ENCODE results near the gene ZNF385D.

Gene ZNF385D

GRCh38 chr3:21425715-21426114 is 325.3 kb downstream of the ZNF385D start:
- no peaks in the 10 kb centered on the region for H3K4me1 ChIP-seq (ENCODE audit: insufficient read depth, low read length)
- no peaks in the 10 kb centered on the region for H3K9me3 ChIP-seq (ENCODE audit: low read length)
- H3K4me3 ChIP-seq (ENCODE audit: low read depth in 1 of 2, low read length in 2 of 2), result no peak overlapping the region
- no peak overlapping the region for H3K9ac ChIP-seq (ENCODE audit: low read length)
- no peak overlapping the region for H3K27ac ChIP-seq (ENCODE audit: low read depth, low read length)
- no peaks in the 10 kb centered on the region for H3K36me3 ChIP-seq (ENCODE audit: insufficient read depth, low read length)
- no peaks in the 10 kb centered on the region for H3K27me3 ChIP-seq (ENCODE audit: control insufficient read depth in 1 of 2, insufficient read depth in 2 of 2, low read length in 2 of 2)

GRCh38 chr3:21421096-21421495 is 329.9 kb downstream of the ZNF385D start:
- Histone ChIP-seq H3K9ac (ENCODE audit: low read length) (no peak overlapping the region), H3K27me3 (ENCODE audit: control insufficient read depth in 1 of 2, insufficient read depth in 2 of 2, low read length in 2 of 2) (no peaks in the 10 kb centered on the region), H3K4me1 (ENCODE audit: insufficient read depth, low read length) (no peaks in the 10 kb centered on the region), H3K36me3 (ENCODE audit: insufficient read depth, low read length) (no peaks in the 10 kb centered on the region), H3K9me3 (ENCODE audit: low read length) (no peaks in the 10 kb centered on the region), H3K4me3 (ENCODE audit: low read depth in 1 of 2, low read length in 2 of 2) (no peak overlapping the region), H3K27ac (ENCODE audit: low read depth, low read length) (no peak overlapping the region)

DNA sequence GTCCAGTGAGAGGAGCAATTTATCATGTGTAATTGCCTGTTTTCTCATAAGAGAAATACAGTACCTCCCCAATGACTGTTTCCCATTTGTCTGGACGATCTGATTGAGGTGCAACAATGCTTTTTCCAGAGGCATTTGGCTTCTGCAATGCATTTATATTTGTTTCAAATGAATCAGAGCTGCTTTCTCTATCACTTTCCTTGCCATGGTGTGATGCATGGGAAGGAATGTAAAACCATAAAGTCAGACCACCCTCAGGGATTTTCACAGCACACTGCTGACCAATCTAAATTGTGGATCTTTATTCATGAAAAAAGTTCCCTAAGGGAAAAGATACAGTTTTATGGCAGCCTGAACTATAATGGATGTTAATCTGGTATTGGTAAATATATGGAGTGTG is 333.0 kb downstream of the ZNF385D start:
- H3K9ac ChIP-seq (ENCODE audit: low read length), result no peak overlapping the region
- no peaks in the 10 kb centered on the region for H3K9me3 ChIP-seq (ENCODE audit: low read length)
- H3K4me1 ChIP-seq (ENCODE audit: insufficient read depth, low read length), result no peaks in the 10 kb centered on the region
- no peak overlapping the region for H3K4me3 ChIP-seq (ENCODE audit: low read depth in 1 of 2, low read length in 2 of 2)
- H3K27me3 ChIP-seq (ENCODE audit: control insufficient read depth in 1 of 2, insufficient read depth in 2 of 2, low read length in 2 of 2), result no peaks in the 10 kb centered on the region
- H3K36me3 ChIP-seq (ENCODE audit: insufficient read depth, low read length), result no peaks in the 10 kb centered on the region
- no peak overlapping the region for H3K27ac ChIP-seq (ENCODE audit: low read depth, low read length)

DNA sequence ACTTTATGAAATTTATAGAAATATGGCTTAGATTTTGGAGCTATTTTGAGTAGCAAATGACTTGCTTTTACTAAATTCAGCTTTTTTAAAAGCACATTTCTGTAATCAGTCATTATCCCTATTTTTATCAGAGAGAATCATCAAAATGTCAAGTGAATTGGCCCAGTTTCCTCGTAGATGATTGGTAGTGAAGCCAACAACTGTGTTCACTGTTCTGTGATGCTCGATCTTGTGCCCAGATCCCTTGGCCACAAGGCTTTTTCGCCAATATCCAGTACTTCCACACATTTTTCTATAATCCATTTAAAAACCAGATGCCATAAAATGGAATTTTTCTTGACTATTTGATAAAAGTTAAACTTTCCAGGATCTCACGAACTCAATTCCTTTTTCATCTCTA is 336.5 kb downstream of the ZNF385D start:
- H3K27ac ChIP-seq (ENCODE audit: low read depth, low read length), result no peak overlapping the region

DNA sequence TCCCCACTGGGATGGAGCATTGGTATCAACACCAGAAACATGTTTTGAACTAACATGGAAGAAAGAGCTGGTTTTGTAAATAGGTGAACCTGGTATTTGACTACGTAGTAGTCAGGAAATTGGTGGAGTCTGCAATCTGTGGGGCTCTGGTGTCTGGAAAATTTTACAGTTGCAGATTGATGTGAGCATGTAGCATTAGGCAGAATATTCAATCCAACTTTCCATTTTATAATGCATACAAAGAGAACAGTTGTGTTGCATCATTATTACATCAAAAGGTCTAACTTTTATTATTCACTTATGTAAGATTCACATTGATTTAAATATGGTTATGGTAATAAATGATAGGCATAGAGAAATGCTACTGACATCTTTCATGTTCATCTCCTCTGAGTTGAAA is 340.0 kb downstream of the ZNF385D start:
- Histone ChIP-seq H3K4me1 (ENCODE audit: insufficient read depth, low read length) (no peaks in the 10 kb centered on the region), H3K27ac (ENCODE audit: low read depth, low read length) (no peak overlapping the region), H3K9me3 (ENCODE audit: low read length) (no peaks in the 10 kb centered on the region), H3K36me3 (ENCODE audit: insufficient read depth, low read length) (no peaks in the 10 kb centered on the region), H3K27me3 (ENCODE audit: control insufficient read depth in 1 of 2, insufficient read depth in 2 of 2, low read length in 2 of 2) (no peaks in the 10 kb centered on the region), H3K4me3 (ENCODE audit: low read depth in 1 of 2, low read length in 2 of 2) (no peak overlapping the region), H3K9ac (ENCODE audit: low read length) (no peak overlapping the region)

More for the DNA sequence above, 336.5 kb downstream of the ZNF385D start:
- Histone ChIP-seq H3K9ac (ENCODE audit: low read length) (no peak overlapping the region), H3K27me3 (ENCODE audit: control insufficient read depth in 1 of 2, insufficient read depth in 2 of 2, low read length in 2 of 2) (no peaks in the 10 kb centered on the region), H3K4me1 (ENCODE audit: insufficient read depth, low read length) (no peaks in the 10 kb centered on the region), H3K36me3 (ENCODE audit: insufficient read depth, low read length) (no peaks in the 10 kb centered on the region), H3K4me3 (ENCODE audit: low read depth in 1 of 2, low read length in 2 of 2) (no peak overlapping the region), H3K9me3 (ENCODE audit: low read length) (no peaks in the 10 kb centered on the region)

- Histone ChIP-seq H3K4me3 (ENCODE audit: low read depth in 1 of 2, low read length in 2 of 2) (no peak overlapping the region), H3K27me3 (ENCODE audit: control insufficient read depth in 1 of 2, insufficient read depth in 2 of 2, low read length in 2 of 2) (no peaks in the 10 kb centered on the region), H3K9ac (ENCODE audit: low read length) (no peak overlapping the region), H3K27ac (ENCODE audit: low read depth, low read length) (no peak overlapping the region), H3K9me3 (ENCODE audit: low read length) (no peaks in the 10 kb centered on the region), H3K36me3 (ENCODE audit: insufficient read depth, low read length) (no peaks in the 10 kb centered on the region), H3K4me1 (ENCODE audit: insufficient read depth, low read length) (no peaks in the 10 kb centered on the region)
Measured at GRCh38 chr3:21409401-21409800, 341.6 kb downstream of the ZNF385D start.

GRCh38 chr3:21407743-21408142 is 343.3 kb downstream of the ZNF385D start:
- Histone ChIP-seq H3K27me3 (ENCODE audit: control insufficient read depth in 1 of 2, insufficient read depth in 2 of 2, low read length in 2 of 2) (no peaks in the 10 kb centered on the region), H3K9ac (ENCODE audit: low read length) (no peak overlapping the region), H3K4me1 (ENCODE audit: insufficient read depth, low read length) (no peaks in the 10 kb centered on the region), H3K4me3 (ENCODE audit: low read depth in 1 of 2, low read length in 2 of 2) (no peak overlapping the region), H3K27ac (ENCODE audit: low read depth, low read length) (no peak overlapping the region), H3K36me3 (ENCODE audit: insufficient read depth, low read length) (no peaks in the 10 kb centered on the region), H3K9me3 (ENCODE audit: low read length) (no peaks in the 10 kb centered on the region)

- Histone ChIP-seq H3K27me3 (ENCODE audit: control insufficient read depth in 1 of 2, insufficient read depth in 2 of 2, low read length in 2 of 2) (no peaks in the 10 kb centered on the region), H3K4me1 (ENCODE audit: insufficient read depth, low read length) (no peaks in the 10 kb centered on the region), H3K9ac (ENCODE audit: low read length) (no peak overlapping the region), H3K27ac (ENCODE audit: low read depth, low read length) (no peak overlapping the region), H3K4me3 (ENCODE audit: low read depth in 1 of 2, low read length in 2 of 2) (no peak overlapping the region), H3K36me3 (ENCODE audit: insufficient read depth, low read length) (no peaks in the 10 kb centered on the region), H3K9me3 (ENCODE audit: low read length) (no peaks in the 10 kb centered on the region)
Measured at GRCh38 chr3:21405671-21406667, 345.0 kb downstream of the ZNF385D start.

DNA sequence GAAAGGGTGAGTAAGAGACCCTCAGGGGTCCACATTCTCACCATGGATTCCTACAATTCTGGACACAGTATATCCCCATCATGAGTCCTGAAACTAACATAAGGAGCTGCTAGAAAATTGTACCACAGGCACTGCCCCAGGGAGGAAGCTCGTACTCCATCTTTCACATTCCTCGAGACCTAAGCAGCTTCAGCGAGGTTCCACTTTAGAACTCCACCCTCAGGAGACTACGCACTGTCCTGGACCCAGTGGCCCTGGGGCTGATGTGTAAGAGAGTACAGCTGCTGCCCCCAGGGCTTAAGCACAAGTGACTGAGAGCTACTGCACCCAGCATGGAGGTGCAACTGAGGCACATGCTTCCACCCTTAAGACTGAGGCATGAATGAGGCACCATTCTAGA is 352.5 kb downstream of the ZNF385D start:
- H3K4me3 ChIP-seq (ENCODE audit: low read depth in 1 of 2, low read length in 2 of 2), result no peak overlapping the region
- H3K4me1 ChIP-seq (ENCODE audit: insufficient read depth, low read length), result no peaks in the 10 kb centered on the region

GRCh38 chr3:21393683-21394311 is 357.2 kb downstream of the ZNF385D start:
- Histone ChIP-seq H3K27me3 (ENCODE audit: control insufficient read depth in 1 of 2, insufficient read depth in 2 of 2, low read length in 2 of 2) (no peaks in the 10 kb centered on the region), H3K4me3 (ENCODE audit: low read depth in 1 of 2, low read length in 2 of 2) (no peak overlapping the region), H3K9me3 (ENCODE audit: low read length) (no peaks in the 10 kb centered on the region), H3K27ac (ENCODE audit: low read depth, low read length) (no peak overlapping the region), H3K9ac (ENCODE audit: low read length) (no peak overlapping the region), H3K4me1 (ENCODE audit: insufficient read depth, low read length) (no peaks in the 10 kb centered on the region), H3K36me3 (ENCODE audit: insufficient read depth, low read length) (no peaks in the 10 kb centered on the region)

More for the DNA sequence above, 352.5 kb downstream of the ZNF385D start:
- H3K27ac ChIP-seq (ENCODE audit: low read depth, low read length), result no peak overlapping the region
- no peaks in the 10 kb centered on the region for H3K9me3 ChIP-seq (ENCODE audit: low read length)
- H3K36me3 ChIP-seq (ENCODE audit: insufficient read depth, low read length), result no peaks in the 10 kb centered on the region
- no peak overlapping the region for H3K9ac ChIP-seq (ENCODE audit: low read length)
- H3K27me3 ChIP-seq (ENCODE audit: control insufficient read depth in 1 of 2, insufficient read depth in 2 of 2, low read length in 2 of 2), result no peaks in the 10 kb centered on the region

DNA sequence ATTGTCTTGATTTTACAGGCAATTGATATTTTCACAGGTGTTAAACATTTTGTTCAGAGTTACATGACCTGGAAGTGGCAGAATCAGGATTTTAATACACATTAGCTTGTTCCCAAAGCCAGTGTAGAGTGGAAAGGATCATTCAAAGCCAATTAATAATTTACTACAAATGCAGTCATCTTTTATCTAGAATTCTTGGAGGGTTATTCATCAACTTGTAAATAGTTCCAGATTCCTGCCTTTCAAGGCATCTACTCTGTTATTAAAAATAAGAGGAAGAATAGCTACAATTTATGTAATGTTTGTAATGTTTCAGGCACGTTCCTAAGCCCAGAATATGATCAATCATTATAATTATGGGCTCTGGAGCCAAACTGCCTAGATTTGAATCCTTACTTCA is 358.5 kb downstream of the ZNF385D start:
- Histone ChIP-seq H3K27me3 (ENCODE audit: control insufficient read depth in 1 of 2, insufficient read depth in 2 of 2, low read length in 2 of 2) (no peaks in the 10 kb centered on the region), H3K9me3 (ENCODE audit: low read length) (no peaks in the 10 kb centered on the region), H3K36me3 (ENCODE audit: insufficient read depth, low read length) (no peaks in the 10 kb centered on the region), H3K4me1 (ENCODE audit: insufficient read depth, low read length) (no peaks in the 10 kb centered on the region), H3K27ac (ENCODE audit: low read depth, low read length) (no peak overlapping the region), H3K4me3 (ENCODE audit: low read depth in 1 of 2, low read length in 2 of 2) (no peak overlapping the region), H3K9ac (ENCODE audit: low read length) (no peak overlapping the region)
